H1 (cell line): ENCODE data around the gene PSMB4. TPM values are rescaled to one million over a fixed set of nuclear protein-coding genes. Genes with fewer than 3 reads are reported as not detected.

Source experiments
- CTCF ChIA-PET: fragments of 300-600 bp; sonication (Branson Sonifier 250); formaldehyde crosslinking; loops from one replicate; lab custom pipeline; 2021; ENCODE audit not compliant: partially characterized antibody; lab: Charles Lee
- POLR2A ChIA-PET: fragments of 300-600 bp; sonication (Branson Sonifier 250); formaldehyde crosslinking; loops from one replicate; lab custom pipeline; 2021; ENCODE audit warnings: inconsistent platforms; ENCODE audit not compliant: partially characterized antibody; lab: Charles Lee
- DNase-seq, 2 experiments: peaks; one replicate each; pipeline versions ENCODE4 v3.0.0 to v3.0.0-alpha.2; 2010 to 2022; ENCODE audit warnings: low spot score in 2 of 2, low read depth in 1 of 2, mixed read lengths in 1 of 2
- FAIRE-seq: peaks from 2 replicates; lab custom pipeline; 2011; peaks lifted over from hg19 to GRCh38; lab: Jason Lieb, UNC
- H2AFZ ChIP-seq: 2 replicates; pipeline ENCODE4 v1.8.1; 2012; ENCODE audit warnings: low read length, inconsistent platforms
- H2AK5ac ChIP-seq: 2 replicates; pipeline ENCODE4 v1.6.1; 2013; ENCODE audit warnings: low read depth, low read length
- H2BK120ac ChIP-seq: replicated peaks from 2 replicates; pipeline ENCODE3; 2013; ENCODE audit warnings: low read depth, low read length, inconsistent platforms
- H2BK12ac ChIP-seq: 2 replicates; pipeline ENCODE4 v1.6.1; 2013; ENCODE audit warnings: low read depth, low read length
- H2BK15ac ChIP-seq: 2 replicates; pipeline ENCODE4 v1.6.1; 2013; ENCODE audit warnings: low read length
- H2BK20ac ChIP-seq: 2 replicates; pipeline ENCODE4 v1.6.1; 2013; ENCODE audit warnings: low read length
- H2BK5ac ChIP-seq: 2 replicates; pipeline ENCODE4 v1.6.1; 2013; ENCODE audit warnings: low read depth, low read length
- H3K14ac ChIP-seq: 2 replicates; pipeline ENCODE4 v1.6.1; 2013; ENCODE audit warnings: inconsistent platforms; ENCODE audit not compliant: insufficient read length
- H3K18ac ChIP-seq: 2 replicates; pipeline ENCODE4 v1.6.1; 2013; ENCODE audit warnings: low read length; ENCODE audit errors: extremely low read depth
- H3K23ac ChIP-seq: 2 replicates; pipeline ENCODE4 v1.6.1; 2013; ENCODE audit warnings: inconsistent platforms; ENCODE audit not compliant: insufficient read length
- H3K23me2 ChIP-seq: 2 replicates; pipeline ENCODE4 v1.6.1; 2013; ENCODE audit warnings: low read depth, low read length
- H3K27ac ChIP-seq: 2 replicates; pipeline ENCODE4 v1.6.1; 2011; ENCODE audit warnings: low read depth, low read length, inconsistent platforms
- H3K27me3 ChIP-seq, 4 experiments: replicated peaks in 1 of 4; 1 replicate in 1 of 4; 2 replicates in 3 of 4; pipeline versions ENCODE4 v1.6.1 to v1.8.1; 2011 to 2013; ENCODE audit warnings: low read length in 3 of 4, mild to moderate bottlenecking in 3 of 4, inconsistent platforms in 2 of 4, mixed read lengths in 2 of 4, moderate library complexity in 1 of 4; ENCODE audit not compliant: control insufficient read depth in 3 of 4, insufficient read depth in 3 of 4; ENCODE audit errors: extremely low read depth in 1 of 4
- H3K36me3 ChIP-seq, 4 experiments: 2 replicates each; pipeline versions ENCODE4 v1.6.1 to v1.8.1; 2011 to 2013; ENCODE audit warnings: mild to moderate bottlenecking in 4 of 4, low read length in 3 of 4, moderate library complexity in 2 of 4, control low read depth in 1 of 4, inconsistent platforms in 1 of 4; ENCODE audit not compliant: insufficient read depth in 4 of 4, control insufficient read depth in 2 of 4
- H3K4ac ChIP-seq: replicated peaks from 2 replicates; pipeline ENCODE3; 2013; ENCODE audit warnings: low read length, low read depth, mixed read lengths, inconsistent platforms; ENCODE audit not compliant: insufficient read length
- H3K4me1 ChIP-seq, 4 experiments: replicated peaks in 1 of 4; 1 replicate in 1 of 4; 2 replicates in 3 of 4; pipeline versions ENCODE4 v1.6.1 to v1.8.1; 2011 to 2013; ENCODE audit warnings: low read length in 3 of 4, inconsistent platforms in 2 of 4, mixed read lengths in 1 of 4; ENCODE audit not compliant: insufficient read depth in 4 of 4, control insufficient read depth in 3 of 4
- H3K4me2 ChIP-seq, 2 experiments: 2 replicates each; pipeline versions ENCODE4 v1.6.1 to v1.8.1; 2011 to 2013; ENCODE audit warnings: low read depth in 2 of 2, low read length in 2 of 2, control low read depth in 1 of 2, inconsistent platforms in 1 of 2, mild to moderate bottlenecking in 1 of 2; ENCODE audit not compliant: insufficient read depth in 1 of 2
- H3K4me3 ChIP-seq, 4 experiments: fragments of 200-600, 300-600 bp in 1 of 4; sonication (generic), shearing (Covaris generic), sonication (Bioruptor Twin) in 1 of 4; 2 replicates each; pipeline versions ENCODE4 v1.5.1 to v1.8.1; 2011 to 2016; ENCODE audit warnings: low read length in 4 of 4, low read depth in 3 of 4, control low read depth in 2 of 4, inconsistent platforms in 2 of 4, mild to moderate bottlenecking in 2 of 4, mixed read lengths in 1 of 4, moderate library complexity in 1 of 4; ENCODE audit not compliant: insufficient read depth in 2 of 4; ENCODE audit errors: extremely low read depth in 1 of 4
- H3K56ac ChIP-seq: replicated peaks from 2 replicates; pipeline ENCODE3; 2013; ENCODE audit warnings: low read depth, mild to moderate bottlenecking, mixed read lengths, low read length, inconsistent platforms; ENCODE audit not compliant: insufficient read length
- H3K79me1 ChIP-seq: 2 replicates; pipeline ENCODE4 v1.6.1; 2013; ENCODE audit warnings: low read depth, low read length, control low read depth
- H3K79me2 ChIP-seq, 2 experiments: 2 replicates each; pipeline versions ENCODE4 v1.6.1 to v1.8.1; 2012 to 2013; ENCODE audit warnings: low read length in 2 of 2, mild to moderate bottlenecking in 2 of 2, inconsistent platforms in 1 of 2; ENCODE audit not compliant: insufficient read depth in 2 of 2, control insufficient read depth in 1 of 2
- H3K9ac ChIP-seq, 4 experiments: replicated peaks in 1 of 4; 1 replicate in 1 of 4; 2 replicates in 3 of 4; pipeline versions ENCODE4 v1.6.1 to v1.8.1; 2011 to 2013; ENCODE audit warnings: low read depth in 3 of 4, low read length in 3 of 4, control low read depth in 2 of 4, mild to moderate bottlenecking in 2 of 4, moderate library complexity in 2 of 4, inconsistent platforms in 1 of 4; ENCODE audit errors: extremely low read depth in 1 of 4
- H3K9me3 ChIP-seq, 2 experiments: 2 replicates each; pipeline versions ENCODE4 v1.6.1 to v1.8.1; 2012 to 2013; ENCODE audit warnings: mild to moderate bottlenecking in 2 of 2, moderate library complexity in 2 of 2, control low read depth in 1 of 2, inconsistent platforms in 1 of 2, low read depth in 1 of 2, low read length in 1 of 2, mixed read lengths in 1 of 2; ENCODE audit not compliant: insufficient read depth in 2 of 2
- H4K20me1 ChIP-seq, 2 experiments: replicated peaks in 1 of 2; 2 replicates each; pipeline versions ENCODE3 to v1.8.1; 2011 to 2013; ENCODE audit warnings: inconsistent platforms in 2 of 2, low read length in 2 of 2, mild to moderate bottlenecking in 1 of 2; ENCODE audit not compliant: insufficient read depth in 2 of 2, control insufficient read depth in 1 of 2
- H4K5ac ChIP-seq: 2 replicates; pipeline ENCODE4 v1.6.1; 2013; ENCODE audit warnings: low read length, low read depth, mixed read lengths, inconsistent platforms; ENCODE audit not compliant: insufficient read length
- H4K8ac ChIP-seq: 2 replicates; pipeline ENCODE4 v1.8.0; 2013; ENCODE audit warnings: mild to moderate bottlenecking, moderate library complexity, low read length, inconsistent platforms; ENCODE audit not compliant: insufficient read depth; ENCODE audit errors: extremely low read depth
- H4K91ac ChIP-seq: replicated peaks from 2 replicates; pipeline ENCODE3; 2013; ENCODE audit warnings: low read length, mixed read lengths, inconsistent platforms; ENCODE audit not compliant: insufficient read length
- CHD1 ChIP-seq: IDR thresholded peaks from 2 replicates; pipeline ENCODE4 v1.6.1; 2012; ENCODE audit warnings: low read depth, low read length, improper control_type of control experiment
- PHF8 ChIP-seq: fragments of 200-600 bp; sonication (generic); conservative IDR thresholded peaks from 2 replicates; pipeline ENCODE4 v1.7.1; 2012; ENCODE audit warnings: low read depth, mild to moderate bottlenecking, inconsistent platforms, low read length, moderate library complexity
- WGBS, 2 experiments: shearing (Covaris generic) in 1 of 2; methylation state at CpG; one replicate each; pipeline versions ENCODE4 v1.1.6 to v1.1.7; 2013 to 2015; ENCODE audit warnings: low lambda C conversion rate in 2 of 2, mixed read lengths in 2 of 2, inconsistent platforms in 1 of 2, low coverage in 1 of 2, missing lambda C conversion rate in 1 of 2; ENCODE audit not compliant: insufficient replicate concordance in 2 of 2, insufficient coverage in 1 of 2, insufficient read length in 1 of 2; ENCODE audit errors: extremely low coverage in 1 of 2, missing lambda C conversion rate in 1 of 2; 5-methylcytosine and 5-hydroxymethylcytosine counted together
- polyA plus RNA-seq, 7 experiments: library from polyadenylated mRNA; depleted of rRNA in 3 of 7; stranded (reverse) in 5 of 7; unstranded in 2 of 7; fragments of >200 nt in 5 of 7; fragments of 200-250 nt in 2 of 7; gene quantifications; 1 replicate in 5 of 7; 2 replicates in 1 of 7; 4 replicates in 1 of 7; pipeline versions ENCODE4 v1.2.1 to v1.2.3, GENCODE V29; 2011 to 2013; ENCODE audit warnings: missing spikeins in 2 of 7, mixed read lengths in 2 of 7
- total RNA-seq: library from RNA; stranded (reverse); fragmentation: NEBNext Ultra II Directional; extraction: Animal tissue kit (Norgen Biotek cat#: 25700); gene quantifications from 2 replicates; pipeline ENCODE4 v1.2.1, GENCODE V29; 2021
- TF ChIP-seq, protein P1 (sequence below), 3 experiments: IDR thresholded peaks; 1 replicate in 2 of 3; 2 replicates in 1 of 3; pipeline versions ENCODE4 v1.5.1 to v1.6.1; 2011; ENCODE audit warnings: low read length in 3 of 3, mild to moderate bottlenecking in 3 of 3, inconsistent platforms in 2 of 3, low read depth in 1 of 3, moderate library complexity in 1 of 3; ENCODE audit not compliant: insufficient read depth in 1 of 3; ENCODE audit errors: control extremely low read depth in 1 of 3

PSMB4 gene
- total and polyA plus RNA-seq, 2 of the 8 experiments (the other 6 are each of a cell fraction or from before 2014, with no cell fraction given) = 430 to 1,098 TPM

DNA sequence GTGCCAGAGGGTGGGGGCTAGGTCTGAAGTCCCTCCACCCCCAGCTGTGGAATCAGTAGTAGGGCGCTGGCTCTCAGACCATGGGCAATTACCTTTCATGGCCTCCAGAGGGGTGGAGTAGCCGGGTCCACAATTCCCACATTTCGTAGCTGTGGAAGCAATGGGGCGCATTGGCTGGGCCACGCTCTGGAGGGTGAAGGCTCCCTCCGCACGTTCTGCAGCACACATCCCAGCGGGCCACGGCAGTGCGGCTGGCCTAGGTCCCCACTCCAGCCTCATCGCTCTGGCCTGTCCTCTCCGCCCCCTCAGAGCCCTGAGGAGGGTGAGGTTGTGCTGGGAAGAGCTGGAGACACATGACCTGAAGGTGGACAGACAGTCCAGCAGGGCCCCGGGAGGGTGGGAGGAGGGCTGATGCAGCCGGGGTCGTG is 29.7 kb upstream of the PSMB4 start:
- peaks cover 2% of the 10 kb centered on the region; the same call in 1 of the 2 replicates for H3K23me2 ChIP-seq
- peaks cover 0 to 11% (median 8%) of the 10 kb centered on the region in 4 experiments; a peak in 6 of 7 replicates for H3K4me1 ChIP-seq
- H2BK120ac ChIP-seq = no peak overlapping the region
- no peak for FAIRE-seq
- no peaks in the 10 kb centered on the region for H3K9me3 ChIP-seq
- 0 out of 2 replicates have a peak overlapping the region, but pooled peaks have one; percentile 65 for H2AK5ac ChIP-seq
- no peak overlapping the region for H3K4me3 ChIP-seq
- ChIA-PET POLR2A (interaction anchor here (0.8 to 2.5 kb wide), 7 partner anchors 10 to 86 kb away, joined by 3 to 14 read pairs (median 6); partner anchors contain the start of genes PSMB4 and RFX5), CTCF (interaction anchor here (0.5 to 2.2 kb wide), 19 partner anchors 10 to 117 kb away, joined by 3 to 12 read pairs (median 5); partner anchors contain the start of gene PSMB4)
- no peak overlapping the region for H3K14ac ChIP-seq
- no peak overlapping the region for H2BK20ac ChIP-seq
- H3K4ac ChIP-seq = no peak overlapping the region
- no peak overlapping the region for H3K18ac ChIP-seq
- peak overlapping the region; percentile 60 for H4K8ac ChIP-seq
- H4K20me1 ChIP-seq = no peaks in the 10 kb centered on the region
- H3K27me3 ChIP-seq = no peaks in the 10 kb centered on the region
- H3K36me3 ChIP-seq = peaks cover 0 to 5% (median 0%) of the 10 kb centered on the region in 4 experiments; a peak in 3 of 8 replicates
- TF ChIP-seq, protein P1, sequence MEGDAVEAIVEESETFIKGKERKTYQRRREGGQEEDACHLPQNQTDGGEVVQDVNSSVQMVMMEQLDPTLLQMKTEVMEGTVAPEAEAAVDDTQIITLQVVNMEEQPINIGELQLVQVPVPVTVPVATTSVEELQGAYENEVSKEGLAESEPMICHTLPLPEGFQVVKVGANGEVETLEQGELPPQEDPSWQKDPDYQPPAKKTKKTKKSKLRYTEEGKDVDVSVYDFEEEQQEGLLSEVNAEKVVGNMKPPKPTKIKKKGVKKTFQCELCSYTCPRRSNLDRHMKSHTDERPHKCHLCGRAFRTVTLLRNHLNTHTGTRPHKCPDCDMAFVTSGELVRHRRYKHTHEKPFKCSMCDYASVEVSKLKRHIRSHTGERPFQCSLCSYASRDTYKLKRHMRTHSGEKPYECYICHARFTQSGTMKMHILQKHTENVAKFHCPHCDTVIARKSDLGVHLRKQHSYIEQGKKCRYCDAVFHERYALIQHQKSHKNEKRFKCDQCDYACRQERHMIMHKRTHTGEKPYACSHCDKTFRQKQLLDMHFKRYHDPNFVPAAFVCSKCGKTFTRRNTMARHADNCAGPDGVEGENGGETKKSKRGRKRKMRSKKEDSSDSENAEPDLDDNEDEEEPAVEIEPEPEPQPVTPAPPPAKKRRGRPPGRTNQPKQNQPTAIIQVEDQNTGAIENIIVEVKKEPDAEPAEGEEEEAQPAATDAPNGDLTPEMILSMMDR (IDR thresholded peaks at IDR 0.05; ENCODE audit: control extremely low read depth in 1 of 3, insufficient read depth in 1 of 3, low read depth in 1 of 3, low read length in 3 of 3) = peak in 2 of 3 experiments; percentile 1 to 33; a peak in 2 of 4 replicates
- TF ChIP-seq PHF8 (no peak), CHD1 (no peak)
- no peak overlapping the region for H2BK15ac ChIP-seq
- H3K56ac ChIP-seq = no peak overlapping the region
- no peaks in the 10 kb centered on the region for H3K79me2 ChIP-seq
- DNase-seq = no peak
- no peak overlapping the region for H3K9ac ChIP-seq
- no peak overlapping the region for H2AFZ ChIP-seq
- H3K4me2 ChIP-seq = no peak overlapping the region
- no peak overlapping the region for H4K91ac ChIP-seq
- H3K23ac ChIP-seq = no peak overlapping the region
- no peak overlapping the region for H2BK12ac ChIP-seq
- no peak overlapping the region for H4K5ac ChIP-seq
- H3K27ac ChIP-seq = no peak overlapping the region
- no peaks in the 10 kb centered on the region for H3K79me1 ChIP-seq
- H2BK5ac ChIP-seq = no peak overlapping the region
- 92% methylated on average over 15 of the region's 15 CpGs; no CpG with 5 or more reads in 1 of the 2 experiments for WGBS, 2 experiments
